Natural killer cell (primary cell): ENCODE data around the gene ASIC5. TPM values are rescaled to one million over a fixed set of nuclear protein-coding genes. Genes with fewer than 3 reads are reported as not detected.

ENCODE experiments used
- ATAC-seq, 3 donors: fragments of 150-1000 bp in 2 of 3; fragments of 200-7000 bp in 1 of 3; cut with Tn5 transposase; 1 replicate in 1 of 3; 2 replicates in 2 of 3; pipeline ENCODE4 v1.10.0; 2021; ENCODE audit warnings: mild to moderate bottlenecking in 2 of 3, moderate library complexity in 2 of 3
- DNase-seq, 2 donors: peaks; one replicate each; pipeline versions ENCODE4 v3.0.0 to v3.0.0-alpha.2; 2013 to 2021; ENCODE audit warnings: mixed read lengths in 1 of 2
- H3K27ac ChIP-seq: one replicate; pipeline ENCODE4 v1.5.1; 2013; ENCODE audit warnings: mild to moderate bottlenecking, low read length
- H3K27me3 ChIP-seq: one replicate; pipeline ENCODE4 v1.6.1; 2013; ENCODE audit warnings: low read length; ENCODE audit not compliant: control insufficient read depth, insufficient read depth
- H3K36me3 ChIP-seq: one replicate; pipeline ENCODE4 v1.6.1; 2013; ENCODE audit warnings: low read length; ENCODE audit not compliant: control insufficient read depth, insufficient read depth
- H3K4me1 ChIP-seq: one replicate; pipeline ENCODE4 v1.6.1; 2013; ENCODE audit warnings: low read length; ENCODE audit not compliant: control insufficient read depth, insufficient read depth
- H3K4me3 ChIP-seq: one replicate; pipeline ENCODE4 v1.5.1; 2013; ENCODE audit warnings: low read length
- H3K9me3 ChIP-seq: one replicate; pipeline ENCODE4 v1.6.1; 2013; ENCODE audit warnings: low read length; ENCODE audit not compliant: control insufficient read depth, insufficient read depth
- H3K27ac Mint-ChIP-seq, 2 donors: one replicate each; pipeline ENCODE4 v1.8.0; 2022; ENCODE audit warnings: mild to moderate bottlenecking in 2 of 2, mixed read lengths in 2 of 2, moderate library complexity in 1 of 2
- H3K27me3 Mint-ChIP-seq, 2 donors: one replicate each; pipeline ENCODE4 v1.8.0; 2022; ENCODE audit warnings: low read depth in 2 of 2, mixed read lengths in 2 of 2
- H3K36me3 Mint-ChIP-seq: one replicate; pipeline ENCODE4 v1.8.0; 2022; ENCODE audit warnings: mixed read lengths
- H3K4me1 Mint-ChIP-seq, 2 donors: one replicate each; pipeline ENCODE4 v1.8.0; 2022; ENCODE audit warnings: mixed read lengths in 2 of 2
- H3K4me3 Mint-ChIP-seq: one replicate; pipeline ENCODE4 v1.8.0; 2022; ENCODE audit warnings: mild to moderate bottlenecking, moderate library complexity, mixed read lengths
- H3K9me3 Mint-ChIP-seq, 2 donors: one replicate each; pipeline ENCODE4 v1.8.0; 2022; ENCODE audit warnings: mixed read lengths in 2 of 2
- WGBS: methylation state at CpG from one replicate; pipeline ENCODE4 v1.1.7; 2013; ENCODE audit warnings: missing lambda C conversion rate; ENCODE audit not compliant: insufficient coverage; 5-methylcytosine and 5-hydroxymethylcytosine counted together
- intact Hi-C: fragments of 100-400 bp; cut with micrococcal nuclease; formaldehyde crosslinking; loops from one replicate; pipeline ENCODE4 v1.14.2; 2022
- total RNA-seq, 4 donors: library from RNA; stranded (reverse); fragments of 120-200 nt in 1 of 4; gene quantifications; one replicate each; pipeline versions ENCODE4 v1.2.3 to v1.2.4, GENCODE V29; 2013 to 2022
- TF ChIP-seq, protein P1 (sequence below): fragments of 200-600 bp; IDR thresholded peaks from one replicate; pipeline ENCODE4 v1.8.0; 2022; ENCODE audit warnings: antibody characterized with exemption

Gene ASIC5
- total RNA-seq, 3 donors from 2014 or later (not counting 1 experiment from before 2014, with no cell fraction given), result not detected

DNA sequence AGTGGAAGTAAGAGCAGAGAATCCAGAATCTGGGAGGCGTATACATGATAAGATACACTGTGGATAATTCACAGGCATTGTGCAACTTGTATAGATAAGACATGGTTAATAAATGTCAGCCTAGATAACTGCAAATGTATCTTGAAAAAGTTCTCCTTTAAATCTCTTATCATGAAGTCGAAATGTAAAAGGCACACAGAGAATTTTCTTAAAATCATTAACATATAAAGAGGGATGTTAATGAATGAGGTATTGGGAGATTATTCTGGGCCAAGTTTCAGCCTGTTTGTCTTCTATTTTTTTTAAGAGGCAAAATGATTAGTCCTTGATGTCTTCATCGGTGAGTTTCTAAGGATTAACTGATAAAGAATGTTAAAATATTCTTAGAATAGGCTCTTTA is 38.3 kb upstream of the ASIC5 start:
- no peak overlapping the region for H3K27ac ChIP-seq
- DNase-seq, result no peak
- no peaks in the 10 kb centered on the region for H3K4me1 Mint-ChIP-seq
- H3K27me3 Mint-ChIP-seq, result peaks cover 0 to 15% of the 10 kb centered on the region in 2 donors
- no peak overlapping the region for H3K4me3 ChIP-seq
- no peak for ATAC-seq
- no peaks in the 10 kb centered on the region for H3K9me3 Mint-ChIP-seq
- H3K36me3 ChIP-seq, result no peaks in the 10 kb centered on the region
- intact Hi-C loops, result no loop called here
- no peaks in the 10 kb centered on the region for H3K9me3 ChIP-seq
- no peaks in the 10 kb centered on the region for H3K4me1 ChIP-seq
- H3K4me3 Mint-ChIP-seq, result no peak overlapping the region
- H3K36me3 Mint-ChIP-seq, result no peaks in the 10 kb centered on the region
- no peaks in the 10 kb centered on the region for H3K27me3 ChIP-seq
- TF ChIP-seq, protein P1, sequence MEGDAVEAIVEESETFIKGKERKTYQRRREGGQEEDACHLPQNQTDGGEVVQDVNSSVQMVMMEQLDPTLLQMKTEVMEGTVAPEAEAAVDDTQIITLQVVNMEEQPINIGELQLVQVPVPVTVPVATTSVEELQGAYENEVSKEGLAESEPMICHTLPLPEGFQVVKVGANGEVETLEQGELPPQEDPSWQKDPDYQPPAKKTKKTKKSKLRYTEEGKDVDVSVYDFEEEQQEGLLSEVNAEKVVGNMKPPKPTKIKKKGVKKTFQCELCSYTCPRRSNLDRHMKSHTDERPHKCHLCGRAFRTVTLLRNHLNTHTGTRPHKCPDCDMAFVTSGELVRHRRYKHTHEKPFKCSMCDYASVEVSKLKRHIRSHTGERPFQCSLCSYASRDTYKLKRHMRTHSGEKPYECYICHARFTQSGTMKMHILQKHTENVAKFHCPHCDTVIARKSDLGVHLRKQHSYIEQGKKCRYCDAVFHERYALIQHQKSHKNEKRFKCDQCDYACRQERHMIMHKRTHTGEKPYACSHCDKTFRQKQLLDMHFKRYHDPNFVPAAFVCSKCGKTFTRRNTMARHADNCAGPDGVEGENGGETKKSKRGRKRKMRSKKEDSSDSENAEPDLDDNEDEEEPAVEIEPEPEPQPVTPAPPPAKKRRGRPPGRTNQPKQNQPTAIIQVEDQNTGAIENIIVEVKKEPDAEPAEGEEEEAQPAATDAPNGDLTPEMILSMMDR, result no peak
- WGBS, result 92% methylated on average over 2 of the region's 3 CpGs
- H3K27ac Mint-ChIP-seq, result no peak overlapping the region

DNA sequence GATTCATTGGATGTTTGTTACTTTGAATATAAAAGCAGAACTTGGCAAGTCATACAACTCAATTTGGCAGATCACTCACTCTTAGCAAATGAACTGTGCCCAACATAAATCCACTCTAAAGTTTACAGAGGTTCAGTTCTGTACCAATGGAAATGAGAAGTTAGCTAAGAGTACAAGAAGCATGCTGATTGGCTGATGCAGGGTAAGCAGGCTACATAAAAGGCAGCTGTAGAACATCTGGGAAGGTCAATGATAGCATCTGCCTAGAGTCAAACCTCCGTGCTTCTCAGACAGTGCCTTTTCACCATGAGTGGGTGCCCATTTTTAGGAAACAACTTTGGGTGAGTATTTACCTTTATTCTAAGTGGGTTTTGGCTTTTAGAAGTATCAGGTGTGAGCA is 37.4 kb upstream of the ASIC5 start, which contains the start of gene TDO2:
TSS of gene TDO2 (plus strand) at position 244 of the 400 bp plus-strand sequence. CDS start at position 307, 63 bp downstream.
- Histone ChIP-seq H3K27ac (no peak within 1 kb of the TSS), H3K36me3 (no peaks in the 10 kb centered on the region), H3K4me1 (no peaks in the 10 kb centered on the region), H3K4me3 (no peak within 1 kb of the TSS), H3K27me3 (no peaks in the 10 kb centered on the region), H3K9me3 (no peaks in the 10 kb centered on the region)
- Mint-ChIP-seq H3K4me3 (no peak within 1 kb of the TSS), H3K36me3 (no peaks in the 10 kb centered on the region), H3K9me3 (no peaks in the 10 kb centered on the region), H3K4me1 (no peaks in the 10 kb centered on the region), H3K27me3 (peaks cover 0 to 15% of the 10 kb centered on the region in 2 donors), H3K27ac (no peak within 1 kb of the TSS)
- no peak for ATAC-seq
- DNase-seq, result no peak
- 92% methylated on average over 1 of the region's 1 CpG for WGBS
- TF ChIP-seq, protein P1, result no peak
- intact Hi-C loops, result no loop called here

DNA sequence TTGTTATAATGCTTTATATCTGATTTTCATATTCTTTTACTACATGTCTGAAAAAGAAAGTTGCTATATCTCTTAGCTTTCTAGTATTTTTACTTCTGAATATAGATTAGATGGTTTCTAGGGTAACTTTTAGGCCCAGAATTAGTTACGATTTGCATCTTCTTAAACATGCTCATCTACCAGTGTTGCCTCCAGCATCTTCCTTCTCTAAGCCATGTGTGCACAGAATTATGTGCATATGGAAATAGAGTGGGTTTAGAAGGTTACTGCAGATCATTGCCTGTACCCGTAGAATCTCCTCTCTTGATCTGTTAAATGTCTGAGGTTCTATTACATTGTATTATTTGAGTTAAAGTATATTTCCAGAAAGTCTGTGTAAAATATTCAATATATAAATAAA is 34.9 kb upstream of the ASIC5 start:
- Mint-ChIP-seq H3K4me3 (no peak overlapping the region), H3K4me1 (no peaks in the 10 kb centered on the region), H3K27ac (no peak overlapping the region), H3K27me3 (peaks cover 0 to 7% of the 10 kb centered on the region in 2 donors), H3K36me3 (no peaks in the 10 kb centered on the region), H3K9me3 (peaks cover 0 to 3% of the 10 kb centered on the region in 2 donors)
- 100% methylated on average over 1 of the region's 2 CpGs for WGBS
- H3K4me1 ChIP-seq, result no peaks in the 10 kb centered on the region
- TF ChIP-seq, protein P1, result no peak
- intact Hi-C loops, result no loop called here
- ATAC-seq (no peak), DNase-seq (no peak)
- no peaks in the 10 kb centered on the region for H3K9me3 ChIP-seq
- no peaks in the 10 kb centered on the region for H3K36me3 ChIP-seq
- H3K27ac ChIP-seq, result no peak overlapping the region
- no peaks in the 10 kb centered on the region for H3K27me3 ChIP-seq
- no peak overlapping the region for H3K4me3 ChIP-seq

DNA sequence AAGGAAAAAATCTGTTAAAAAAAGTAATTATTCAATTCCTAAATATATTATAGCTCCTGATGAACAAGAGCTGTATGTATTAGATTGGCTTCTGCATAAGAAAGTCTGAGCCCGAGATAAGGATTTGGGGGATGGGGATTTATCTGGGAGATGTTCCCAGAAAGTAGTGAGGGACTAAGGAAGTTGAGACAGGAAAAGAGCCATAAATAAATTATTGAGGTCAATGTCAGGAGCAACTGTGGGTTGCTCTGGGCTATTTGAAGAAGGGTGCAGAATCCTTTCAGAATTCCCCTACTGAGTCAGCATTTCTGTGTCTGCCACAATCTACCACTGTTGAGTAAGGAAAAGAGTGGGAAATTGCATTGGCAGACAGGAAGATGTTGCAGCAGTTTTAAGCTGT is 34.3 kb upstream of the ASIC5 start:
- Histone ChIP-seq H3K9me3 (no peaks in the 10 kb centered on the region), H3K27ac (no peak overlapping the region), H3K4me3 (no peak overlapping the region), H3K27me3 (no peaks in the 10 kb centered on the region), H3K4me1 (no peaks in the 10 kb centered on the region), H3K36me3 (no peaks in the 10 kb centered on the region)
- Mint-ChIP-seq H3K36me3 (no peaks in the 10 kb centered on the region), H3K9me3 (peaks cover 0 to 4% of the 10 kb centered on the region in 2 donors), H3K27me3 (peaks cover 0 to 7% of the 10 kb centered on the region in 2 donors), H3K4me3 (no peak overlapping the region), H3K4me1 (no peaks in the 10 kb centered on the region), H3K27ac (no peak overlapping the region)
- WGBS, result 76% methylated on average over 1 of the region's 1 CpG
- intact Hi-C loops, result no loop called here
- DNase-seq (no peak), ATAC-seq (no peak)
- TF ChIP-seq, protein P1, result no peak
